Bladder microvascular endothelial cell (primary cell): ENCODE measurements around the gene HELLS. TPM values are rescaled to one million over a fixed set of nuclear protein-coding genes. Genes with fewer than 3 reads are reported as not detected.

Experiments
- total RNA-seq: library from RNA; depleted of rRNA; stranded (reverse); fragments of >200 nt; gene quantifications from 2 replicates; pipeline ENCODE4 v1.2.3, GENCODE V29; 2014

Gene HELLS
- 36.6 and 51.0 TPM in 2 replicates for total RNA-seq

DNA sequence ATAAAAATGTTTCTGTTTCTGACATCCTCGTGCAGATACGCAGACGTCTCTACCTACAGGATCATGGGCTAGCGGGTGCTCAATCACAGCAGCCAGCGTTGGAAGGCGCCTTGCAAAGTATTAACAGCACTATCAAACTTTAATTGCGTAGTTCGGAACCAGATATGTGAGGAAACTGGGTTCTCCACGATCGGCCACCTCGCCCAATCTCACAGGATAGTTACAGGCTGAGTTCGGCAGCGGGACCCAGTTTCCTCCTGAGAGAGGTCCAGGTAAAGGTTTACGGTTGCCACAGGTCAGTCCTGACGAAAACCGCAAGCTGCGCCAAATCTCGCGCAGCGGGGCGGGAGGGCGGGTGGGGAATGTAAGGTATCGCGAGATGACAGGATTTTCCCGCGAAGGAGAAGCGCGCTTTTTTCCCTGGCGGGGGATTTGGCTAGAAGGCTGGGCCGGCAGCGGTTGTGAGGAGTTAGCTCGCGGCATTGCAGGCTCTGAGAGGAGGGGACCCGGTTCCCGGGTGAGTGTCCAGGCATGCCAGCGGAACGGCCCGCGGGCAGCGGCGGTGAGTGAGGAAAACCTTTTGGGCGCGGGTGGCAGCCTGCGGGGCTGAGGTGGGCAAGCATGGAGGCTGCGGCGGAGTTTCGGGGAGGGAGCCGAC is at the start of gene HELLS:
Gene HELLS, plus strand, starts transcription at position 398 of the 658 bp plus-strand sequence. Its CDS starts 134 bp downstream, at position 532.

Other genes with a start within 250 kb of the HELLS start
- gene NOC3L, start 182.8 kb upstream of the HELLS start, total RNA-seq: 14.2 and 32.9 TPM in 2 replicates
- 10.5 and 17.7 TPM in 2 replicates for gene TBC1D12, start 143.2 kb upstream of the HELLS start, total RNA-seq
- not detected in 2 replicates for gene CYP2C18, start 137.9 kb downstream of the HELLS start, total RNA-seq
- 0.06 TPM in 1 of 2 replicates, not detected in the other for gene CYP2C19, start 216.9 kb downstream of the HELLS start, total RNA-seq